Myocyte (in vitro differentiated cells): ENCODE measurements around the gene TRPM3. TPM values are rescaled to one million over a fixed set of nuclear protein-coding genes. Genes with fewer than 3 reads are reported as not detected.

Experiments used
- DNase-seq: peaks from one replicate; pipeline ENCODE4 v3.0.0-alpha.2; 2012; ENCODE audit warnings: low read depth
- total RNA-seq: library from RNA; depleted of rRNA; stranded (reverse); fragments of >200 nt; gene quantifications from 2 replicates; pipeline ENCODE4 v1.2.3, GENCODE V29; 2014

TRPM3 gene
- total RNA-seq, 1 donor from 2014 or later = 0.45 TPM

DNA sequence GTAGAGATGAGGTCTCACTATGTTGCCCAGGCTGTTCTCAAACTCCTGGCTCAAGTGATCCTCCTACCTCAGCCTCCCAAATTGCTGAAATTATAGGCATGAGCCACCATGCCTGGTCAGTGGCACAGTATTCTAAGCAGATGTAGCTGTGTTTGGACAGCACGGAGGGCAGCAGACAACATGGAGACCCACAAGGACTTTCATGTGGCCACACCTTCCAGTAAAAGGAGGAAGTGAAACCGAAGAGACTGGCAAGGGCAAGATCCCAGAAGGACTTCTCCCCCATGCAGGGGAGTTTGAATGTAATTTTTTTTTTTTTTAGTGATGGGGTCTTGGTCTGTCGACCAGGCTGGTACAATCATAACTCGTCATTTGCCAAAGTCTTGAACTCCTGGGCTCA, 172.2 kb downstream of the TRPM3 start:
- DNase-seq = no peak

DNA sequence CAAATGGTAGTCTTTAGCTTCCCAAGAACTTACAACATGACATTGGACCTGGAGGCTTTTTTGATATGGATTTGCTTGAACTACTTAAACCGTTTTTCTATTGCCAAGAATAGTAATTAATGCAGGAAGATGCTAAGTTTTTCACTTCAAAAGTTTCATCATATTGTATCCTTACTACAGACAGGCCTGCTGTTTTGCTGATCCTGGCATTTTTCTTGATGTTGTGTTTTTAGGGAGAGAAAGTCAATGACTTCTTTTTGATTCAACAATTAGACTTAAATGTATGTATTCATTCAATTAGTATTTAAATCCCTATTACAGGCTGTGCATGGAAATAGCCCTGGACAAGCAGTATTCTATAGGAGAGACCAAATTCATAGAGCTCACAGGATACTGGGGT, 172.7 kb downstream of the TRPM3 start:
- no peak for DNase-seq

DNA sequence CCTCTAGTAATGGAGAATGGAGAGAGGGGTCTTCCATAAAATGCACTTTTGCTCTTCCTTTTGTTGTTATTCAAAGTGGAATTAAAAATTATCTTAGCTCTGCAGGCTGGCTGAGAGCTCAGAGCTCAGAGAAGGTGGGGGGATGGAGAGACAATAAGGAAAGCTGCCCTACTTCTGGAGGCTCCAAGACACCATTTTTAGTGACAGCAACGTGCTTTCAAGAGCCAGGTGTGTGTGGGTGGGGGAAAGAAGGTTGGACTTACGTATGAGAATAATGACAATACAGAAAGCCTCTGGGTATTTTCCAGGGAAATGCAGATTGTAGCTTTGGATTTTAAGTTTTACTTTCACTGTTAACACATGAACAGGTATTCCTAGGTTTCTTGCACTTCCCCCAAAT, 173.9 kb downstream of the TRPM3 start:
- DNase-seq = no peak

DNA sequence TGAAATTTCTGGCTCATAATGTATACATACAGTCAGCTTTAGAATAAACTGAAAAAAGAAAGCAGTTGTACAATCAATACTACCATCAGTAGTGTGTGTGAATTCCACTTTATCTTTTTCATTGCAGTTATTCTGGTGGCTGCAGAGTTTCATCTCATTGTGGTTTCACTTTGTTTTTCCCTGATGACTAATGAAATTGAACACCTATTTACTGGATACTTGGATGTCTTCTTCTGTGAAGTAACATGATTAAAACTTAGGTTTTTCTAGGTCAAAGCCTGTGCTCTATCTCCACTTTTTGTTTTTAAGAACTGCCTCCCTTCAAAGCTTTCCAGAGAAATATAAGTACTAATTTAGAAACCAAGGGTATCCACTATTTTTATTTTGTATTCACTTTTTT, 174.3 kb downstream of the TRPM3 start:
- no peak for DNase-seq

DNA sequence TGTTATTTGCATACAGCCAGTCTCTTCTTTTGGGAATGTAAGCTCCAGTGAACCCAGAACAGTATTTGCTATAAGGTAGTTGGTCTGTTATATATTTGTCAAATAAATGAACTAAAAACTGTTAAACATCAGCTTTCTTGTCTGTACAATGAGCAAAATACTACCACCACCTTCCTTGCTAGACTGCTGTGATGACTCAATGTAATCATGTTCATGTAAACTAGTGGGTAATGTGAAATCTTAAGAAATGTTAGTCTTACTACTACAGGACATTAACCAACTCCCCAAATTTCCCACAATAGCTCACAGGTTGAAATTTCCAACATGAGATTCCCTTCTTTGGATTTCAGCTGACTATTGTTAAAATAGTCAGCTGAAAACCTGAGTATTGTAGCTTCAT, 176.1 kb downstream of the TRPM3 start:
- no peak for DNase-seq

DNA sequence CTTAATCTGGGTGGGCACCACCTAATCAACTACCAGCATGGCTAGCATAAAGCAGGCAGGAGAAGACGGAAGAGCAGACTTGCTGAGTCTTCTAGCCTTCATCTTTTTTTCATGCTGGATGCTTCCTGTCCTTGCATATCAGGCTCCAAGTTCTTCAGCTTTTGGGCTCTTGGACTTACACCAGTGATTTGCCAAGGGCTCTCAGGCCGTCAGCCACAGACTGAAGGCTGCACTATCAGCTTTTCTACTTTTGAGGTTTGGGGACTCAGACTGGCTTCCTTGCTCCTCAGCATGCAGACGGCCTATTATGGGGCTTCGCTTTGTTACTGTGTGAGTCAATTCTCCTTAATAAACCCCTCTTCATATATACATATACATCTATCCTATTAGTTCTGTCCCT, 180.2 kb downstream of the TRPM3 start:
- DNase-seq = no peak

DNA sequence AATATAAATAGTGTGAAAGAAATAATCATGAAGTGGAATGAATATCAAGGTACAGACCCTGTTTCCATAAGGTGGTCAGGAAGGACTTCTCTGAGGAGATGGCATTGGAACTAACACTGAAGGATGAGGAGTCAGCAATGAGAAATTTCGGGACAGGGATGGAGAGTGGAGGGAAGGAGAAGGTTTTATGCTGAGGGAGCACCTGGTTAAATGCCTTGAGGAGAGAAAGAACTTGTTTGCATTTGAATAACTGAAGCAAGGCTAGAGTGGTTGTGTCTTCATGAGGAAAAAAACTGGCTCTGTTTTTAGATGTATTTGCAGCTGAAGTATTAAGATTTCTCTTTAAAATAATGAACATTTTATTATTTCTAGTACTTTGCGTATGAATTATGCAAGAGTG, 180.8 kb downstream of the TRPM3 start:
- no peak for DNase-seq

DNA sequence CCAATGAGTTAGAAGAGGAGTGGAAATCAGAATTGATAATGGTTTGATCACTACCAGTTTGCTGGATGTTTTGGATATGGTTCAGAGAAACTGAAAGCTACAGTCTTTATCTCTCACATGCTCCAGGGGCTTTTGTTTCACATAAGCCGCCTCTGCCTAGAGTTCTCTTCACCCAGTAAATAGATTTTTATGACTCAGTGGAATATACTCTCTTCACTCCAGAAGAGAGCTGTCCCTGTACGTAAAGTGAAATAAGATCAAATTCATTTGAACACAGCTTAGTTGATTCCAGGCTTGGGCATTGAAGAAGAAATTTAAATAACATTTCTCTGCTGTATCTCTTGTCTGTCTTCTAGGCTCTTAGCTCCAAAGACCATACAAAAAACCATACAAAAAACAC, 184.9 kb downstream of the TRPM3 start:
- no peak for DNase-seq

DNA sequence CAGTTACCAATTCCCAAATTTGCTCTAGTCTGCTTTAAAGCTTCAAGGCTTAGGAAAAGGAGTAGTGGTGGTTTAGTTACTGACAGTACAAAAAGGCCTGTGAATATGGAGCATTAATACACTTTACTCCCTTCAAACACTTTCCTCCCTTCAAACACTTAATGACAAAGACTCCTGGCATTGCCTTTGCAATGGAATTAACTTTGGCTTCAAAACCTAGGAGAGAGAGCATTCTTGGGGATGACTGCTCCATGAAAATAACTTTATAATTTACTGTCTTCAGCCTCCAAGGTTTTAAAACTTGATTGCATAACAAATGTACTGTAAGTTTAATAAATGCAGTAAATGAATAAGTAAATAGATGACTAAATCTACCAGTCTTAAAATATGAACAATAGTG, 185.6 kb downstream of the TRPM3 start:
- DNase-seq = no peak

DNA sequence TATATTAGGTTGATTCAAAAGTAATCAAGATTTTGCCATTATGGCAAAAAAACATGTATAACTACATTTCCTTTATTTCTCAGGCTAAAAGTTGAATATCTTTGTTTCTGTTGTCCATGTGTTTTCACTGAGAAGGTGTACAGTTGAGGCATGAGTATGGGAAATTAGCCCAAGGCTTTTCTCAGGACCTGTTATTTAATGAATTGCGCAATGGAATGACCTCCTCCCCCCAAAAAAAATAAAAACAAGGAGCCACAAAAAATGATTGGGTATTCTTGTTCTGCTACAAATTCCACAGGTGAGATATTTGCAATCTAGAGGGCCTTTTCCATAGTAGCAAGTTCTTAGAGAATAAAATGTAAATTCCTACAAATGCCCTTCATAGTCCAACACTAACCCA, 186.8 kb downstream of the TRPM3 start:
- DNase-seq = no peak

DNA sequence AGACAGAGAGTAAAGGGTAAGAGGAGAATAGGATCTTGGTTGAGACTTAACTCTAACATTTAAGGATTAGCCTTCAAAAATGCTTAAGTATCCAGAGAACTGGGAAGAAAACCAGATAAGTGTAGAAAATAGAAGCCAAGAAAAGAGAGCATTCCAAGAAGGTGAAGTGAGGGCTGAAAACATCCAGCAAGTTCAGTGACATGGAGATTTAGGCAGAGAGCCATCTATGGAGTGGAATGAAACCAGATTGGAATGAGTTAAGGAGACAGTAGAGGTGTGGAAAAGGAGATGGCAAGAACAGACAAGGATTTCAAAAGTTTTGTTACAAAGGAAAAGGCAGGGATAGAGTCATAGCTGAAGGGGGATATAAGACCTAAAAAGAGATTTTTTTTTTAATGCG, 188.1 kb downstream of the TRPM3 start:
- no peak for DNase-seq

DNA sequence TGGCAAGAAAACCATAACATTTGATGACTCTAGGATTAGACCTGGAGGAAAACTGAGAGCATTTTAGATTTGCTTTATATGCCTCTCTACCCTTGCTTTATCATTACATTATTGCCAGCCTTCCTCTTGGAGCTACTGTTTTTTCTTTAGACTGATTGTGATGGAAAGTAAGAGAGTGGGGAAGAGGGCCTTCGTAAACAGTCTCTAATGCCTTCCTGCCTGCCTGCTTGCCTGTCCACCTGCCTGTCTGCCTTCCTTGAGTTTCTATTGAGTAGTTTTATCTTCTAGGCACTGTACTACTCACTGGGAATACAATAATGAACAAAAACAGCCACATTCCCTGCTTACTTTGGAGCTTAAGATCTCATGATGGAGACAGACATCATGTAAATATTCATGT, 189.3 kb downstream of the TRPM3 start:
- no peak for DNase-seq

DNA sequence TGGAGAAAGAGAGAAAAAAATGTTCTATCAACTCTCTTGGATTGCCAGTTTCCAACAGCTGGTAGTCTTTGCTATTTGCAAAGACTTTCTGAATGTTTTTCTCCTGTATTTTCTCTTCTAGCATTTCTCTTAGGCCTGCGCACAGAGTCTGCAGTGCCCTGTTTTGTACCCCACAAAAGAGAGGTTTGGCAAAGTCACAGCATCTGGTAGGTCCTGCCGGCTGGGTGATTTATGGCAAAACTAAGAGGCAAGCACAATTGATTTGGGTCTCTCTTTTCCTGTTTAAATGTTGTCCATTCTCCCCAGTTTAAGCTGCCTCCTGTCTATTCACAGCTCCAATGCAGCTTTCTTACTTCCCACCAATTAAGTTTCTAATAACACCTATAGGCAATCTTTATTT, 193.9 kb downstream of the TRPM3 start:
- DNase-seq = no peak

DNA sequence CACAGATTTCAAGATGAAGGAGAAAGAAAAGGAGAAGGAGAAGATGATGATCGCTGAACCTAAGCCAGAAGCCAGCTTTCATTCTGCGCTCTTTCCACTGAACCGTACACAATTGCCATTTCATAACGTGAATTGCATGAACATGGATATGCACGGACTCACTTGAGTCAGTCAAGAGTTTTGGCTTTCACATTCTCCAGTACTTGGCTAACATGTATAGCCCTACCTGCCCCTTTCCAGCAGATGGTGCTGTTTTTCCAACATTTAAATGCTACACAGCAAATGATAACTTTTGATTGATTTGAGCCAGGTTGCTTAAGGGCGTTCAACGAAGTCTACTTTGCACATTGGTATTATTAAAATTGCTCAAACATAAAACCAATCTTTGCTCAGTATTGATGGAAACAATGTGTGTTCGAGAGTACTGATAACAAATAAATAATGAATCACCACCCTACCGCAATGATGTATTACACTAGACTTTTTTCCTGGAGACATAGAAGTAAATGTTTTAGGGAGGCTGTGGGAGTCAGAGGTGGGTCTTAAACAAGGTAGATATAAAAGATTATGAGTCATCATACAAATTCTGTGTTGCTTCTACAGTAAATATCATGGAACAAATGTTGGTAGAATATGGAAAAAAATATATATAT, 196.4 kb downstream of the TRPM3 start:
- DNase-seq = peak; percentile 81

DNA sequence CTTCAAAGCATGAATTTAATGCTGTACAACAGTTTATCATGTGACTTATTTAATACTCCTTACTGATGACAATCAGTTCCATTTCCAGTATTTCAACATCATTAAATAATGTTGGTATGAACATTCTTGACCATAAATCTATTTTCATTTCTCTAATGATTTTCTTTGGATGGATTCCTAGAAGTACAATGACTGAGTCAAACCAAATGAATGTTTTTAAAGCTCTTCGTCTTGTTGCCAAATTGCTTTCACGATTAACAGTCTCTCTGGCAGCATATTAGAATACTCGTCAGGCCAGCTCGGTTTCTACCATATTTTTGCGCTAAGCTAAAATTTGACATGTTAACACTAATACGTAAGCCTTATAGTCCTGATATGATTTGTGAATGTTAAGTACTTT, 197.0 kb downstream of the TRPM3 start:
- peak; percentile 34 for DNase-seq

DNA sequence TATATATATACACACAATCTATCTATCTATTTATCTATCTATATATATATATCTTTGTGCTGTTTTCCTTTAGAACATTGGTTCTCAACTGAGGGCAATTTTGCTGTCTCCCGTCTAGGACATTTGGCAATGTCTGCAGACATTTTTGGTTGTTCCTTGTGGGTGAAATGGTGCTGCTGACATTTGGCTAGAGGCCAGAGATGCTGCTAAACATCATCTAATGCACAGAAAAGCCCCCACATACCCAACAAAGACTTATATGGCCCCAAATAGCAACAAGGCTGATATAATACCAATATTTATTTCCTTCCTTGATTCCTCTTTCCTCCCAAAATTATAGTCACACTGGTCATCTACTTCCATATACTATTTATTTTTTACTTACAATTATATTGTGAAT, 197.5 kb downstream of the TRPM3 start:
- DNase-seq = no peak

DNA sequence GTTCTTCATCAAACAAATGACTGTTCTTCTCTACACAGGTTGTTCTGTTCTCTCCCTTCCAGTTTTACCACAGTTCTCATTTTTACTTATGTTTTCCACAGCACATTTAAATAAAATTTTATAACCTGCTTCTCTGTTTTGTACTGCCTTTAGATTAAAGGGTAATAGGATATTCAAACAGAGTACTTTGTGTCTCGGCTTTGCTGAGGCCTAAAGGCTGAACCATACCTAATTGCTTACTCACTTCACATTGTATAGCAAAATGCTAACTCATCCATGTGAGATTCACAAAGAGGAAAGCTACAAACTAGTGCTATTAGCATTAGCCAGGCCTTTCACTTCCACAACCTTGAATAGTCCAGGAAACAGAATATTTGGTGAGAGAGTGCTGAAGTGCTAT, 200.3 kb downstream of the TRPM3 start:
- DNase-seq = no peak

DNA sequence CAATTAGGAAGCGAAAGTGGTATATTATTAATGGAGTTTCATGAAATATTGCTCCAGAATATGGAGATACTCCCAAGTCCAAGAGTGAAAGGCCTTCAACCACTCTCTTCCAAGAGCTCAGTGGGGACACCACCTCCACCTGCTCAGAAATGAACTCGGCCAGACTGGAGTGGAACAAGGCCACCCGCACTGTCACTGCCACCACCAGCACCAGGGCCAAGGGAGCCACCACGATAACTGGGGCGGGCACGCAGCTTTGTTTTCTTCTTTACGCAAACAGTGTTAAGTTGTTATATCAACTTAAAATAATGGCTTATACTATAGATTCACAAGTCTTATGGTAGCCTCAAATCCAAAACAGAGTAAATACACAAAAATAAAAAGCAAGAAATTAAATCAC, 204.1 kb downstream of the TRPM3 start:
- DNase-seq = no peak

DNA sequence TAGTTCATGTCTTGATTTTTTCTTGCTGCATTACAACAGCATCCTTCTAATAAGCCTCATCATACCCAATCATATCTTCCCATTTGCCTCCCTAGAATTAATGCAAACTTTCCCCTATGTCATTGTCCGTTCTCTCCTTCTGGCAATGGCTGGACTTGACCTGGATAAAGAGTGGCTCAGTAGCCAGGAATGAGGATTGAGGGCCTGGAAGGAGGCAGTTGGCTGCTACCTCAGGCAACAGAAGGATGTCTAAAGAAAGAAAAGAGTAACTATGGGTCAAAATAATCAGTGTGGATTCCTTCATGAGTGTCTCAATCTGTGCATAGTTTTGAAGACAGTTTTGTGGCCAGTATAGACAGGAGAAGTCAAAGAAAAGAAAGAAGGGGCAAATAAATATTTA, 209.6 kb downstream of the TRPM3 start:
- no peak for DNase-seq

DNA sequence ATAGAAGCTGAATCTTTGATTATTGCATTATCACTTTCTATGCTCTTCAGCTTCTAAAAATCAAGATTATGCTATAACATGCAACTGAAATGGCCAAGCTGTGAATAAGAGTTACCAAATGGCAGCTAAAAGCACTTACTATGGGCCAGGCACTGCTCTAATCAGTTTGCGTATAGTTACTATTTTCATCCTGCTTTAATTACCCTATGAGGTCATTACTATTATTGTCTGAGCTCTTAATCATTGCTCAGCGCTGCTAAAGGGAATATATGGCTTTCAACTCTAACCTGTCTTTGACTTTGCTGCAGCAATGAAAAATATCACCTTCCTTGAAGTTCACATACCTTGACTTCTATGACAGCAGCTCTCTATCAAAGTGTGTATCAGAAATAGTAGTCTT, 210.8 kb downstream of the TRPM3 start:
- no peak for DNase-seq

DNA sequence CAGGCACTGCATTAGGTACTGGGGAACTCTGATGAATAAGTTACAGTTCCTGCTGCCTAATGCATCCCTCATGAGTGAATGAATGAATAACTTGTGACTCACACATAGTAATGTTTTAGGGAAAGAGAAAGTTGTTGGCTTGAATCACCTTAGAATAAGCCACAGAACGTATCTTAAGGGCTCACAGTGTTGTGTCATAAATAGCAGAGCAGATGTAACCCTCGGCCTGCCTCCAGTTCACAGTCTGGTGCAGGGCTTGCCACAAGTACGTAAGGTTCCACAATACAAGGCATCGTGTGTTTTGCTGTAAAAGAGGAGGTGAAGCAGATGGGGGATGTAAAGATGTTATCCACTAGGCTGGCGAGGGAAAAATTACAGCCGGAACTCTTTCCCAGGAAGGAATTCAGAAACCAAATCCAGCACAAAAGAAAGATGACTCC, 218.7 kb downstream of the TRPM3 start:
- DNase-seq = peak; percentile 81

DNA sequence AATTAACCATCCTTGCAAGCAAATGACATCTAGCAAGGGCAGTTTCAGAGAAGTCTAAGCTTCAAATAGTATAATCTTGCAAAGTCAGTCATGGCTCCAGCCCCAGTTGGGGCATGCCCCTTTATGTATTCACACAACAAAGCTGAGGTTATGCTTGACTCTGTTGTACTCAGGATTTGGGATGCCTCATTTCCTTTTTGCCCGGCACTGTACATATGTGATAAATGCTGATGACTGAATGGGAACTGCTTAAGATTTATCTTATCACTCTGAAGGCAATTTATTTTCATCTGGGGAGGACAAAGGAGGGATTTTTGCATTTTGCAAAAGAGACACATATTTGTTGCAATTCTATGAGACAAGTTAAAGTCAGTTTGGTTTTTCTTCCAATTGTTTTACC, 219.2 kb downstream of the TRPM3 start:
- DNase-seq = no peak

DNA sequence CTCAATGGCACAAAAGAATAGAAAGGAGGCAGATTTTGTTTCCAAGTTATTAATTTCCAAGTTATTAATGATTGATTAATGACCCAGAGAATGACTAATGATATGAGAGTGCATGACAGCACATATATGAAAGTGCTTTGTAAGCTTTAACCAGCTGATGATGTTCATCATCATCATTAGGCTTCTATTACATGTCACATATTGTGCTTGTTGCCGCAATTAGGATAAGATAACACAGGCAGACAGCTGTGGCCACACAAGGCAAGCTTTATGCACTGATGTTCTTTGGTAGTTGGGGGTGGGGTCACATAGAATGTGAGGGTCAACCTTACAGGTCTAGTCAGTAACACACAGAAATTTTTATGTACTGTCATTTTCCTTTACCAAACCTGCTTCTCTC, 219.7 kb downstream of the TRPM3 start:
- peak; percentile 15 for DNase-seq

DNA sequence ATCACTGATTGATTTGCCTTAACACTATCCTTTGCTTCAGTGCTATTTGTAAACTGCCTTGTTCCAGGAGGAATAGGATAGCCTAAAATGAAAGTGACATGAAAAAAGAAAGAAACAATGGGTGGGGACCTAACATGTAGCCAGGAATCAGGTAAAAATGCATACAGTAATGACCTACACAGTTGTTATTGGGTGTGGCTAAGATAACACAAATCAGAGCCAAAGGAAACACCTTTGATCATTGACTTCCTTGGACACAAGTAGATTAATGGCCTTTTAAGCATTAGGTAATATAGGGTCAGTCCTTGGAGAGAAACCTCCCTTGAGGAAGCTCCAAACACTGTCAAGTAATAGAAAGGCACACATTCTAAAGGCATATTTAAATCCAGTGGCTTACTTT, 220.4 kb downstream of the TRPM3 start:
- DNase-seq = no peak
